Smooth muscle cell (in vitro differentiated cells): ENCODE results near the gene POLN. TPM values are rescaled to one million over a fixed set of nuclear protein-coding genes. Genes with fewer than 3 reads are reported as not detected.

ENCODE experiments used
- DNase-seq: peaks from one replicate; lab custom pipeline; 2025; ENCODE audit not compliant: unreplicated experiment; lab: John Stamatoyannopoulos, UW
- H2AFZ ChIP-seq: fragments of 200-600 bp; sonication (generic); 2 replicates; pipeline ENCODE4 v1.6.0; 2016; ENCODE audit warnings: antibody characterized with exemption, low read depth, mild to moderate bottlenecking
- H3F3A ChIP-seq: fragments of 200-600 bp; sonication (generic); 2 replicates; pipeline ENCODE4 v1.6.0; 2017; ENCODE audit warnings: antibody characterized with exemption, low read depth
- H3K27ac ChIP-seq: fragments of 200-600 bp; sonication (generic); 2 replicates; pipeline ENCODE4 v1.5.1; 2016; ENCODE audit warnings: low read depth, mild to moderate bottlenecking
- H3K27me3 ChIP-seq: fragments of 200-600 bp; sonication (generic); 2 replicates; pipeline ENCODE4 v1.6.1; 2016; ENCODE audit warnings: low read depth, mild to moderate bottlenecking
- H3K36me3 ChIP-seq: fragments of 200-600 bp; sonication (generic); 2 replicates; pipeline ENCODE4 v1.5.1; 2016; ENCODE audit warnings: low read depth
- H3K4me1 ChIP-seq: fragments of 200-600 bp; sonication (generic); 2 replicates; pipeline ENCODE4 v1.5.1; 2016; ENCODE audit warnings: low read depth
- H3K4me2 ChIP-seq: fragments of 200-600 bp; sonication (generic); 2 replicates; pipeline ENCODE4 v1.6.0; 2016; ENCODE audit warnings: mild to moderate bottlenecking
- H3K4me3 ChIP-seq: fragments of 200-600 bp; sonication (generic); 2 replicates; pipeline ENCODE4 v1.5.1; 2016; ENCODE audit warnings: mild to moderate bottlenecking
- H3K79me2 ChIP-seq: fragments of 200-600 bp; sonication (generic); 2 replicates; pipeline ENCODE4 v1.6.0; 2016; ENCODE audit warnings: low read depth, mild to moderate bottlenecking
- H3K9ac ChIP-seq: fragments of 200-600 bp; sonication (generic); 2 replicates; pipeline ENCODE4 v1.6.0; 2016; ENCODE audit warnings: low read depth
- H3K9me3 ChIP-seq: fragments of 200-600 bp; sonication (generic); replicated peaks from 2 replicates; pipeline ENCODE4 v1.5.1; 2016; ENCODE audit warnings: low read depth
- H4K20me1 ChIP-seq: fragments of 200-600 bp; sonication (generic); 2 replicates; pipeline ENCODE4 v1.6.0; 2016; ENCODE audit warnings: low read depth
- WGBS: methylation state at CpG from one replicate; pipeline ENCODE4 v1.1.7; 2016; ENCODE audit warnings: low lambda C conversion rate; 5-methylcytosine and 5-hydroxymethylcytosine counted together
- polyA plus RNA-seq: library from polyadenylated mRNA; unstranded; fragments of >200 nt; fragmentation: Nextera tagmentation; extraction: Ambion mirVana; gene quantifications from 2 replicates; pipeline ENCODE4 v1.2.1, GENCODE V29; 2016
- total RNA-seq: library from RNA; depleted of rRNA; stranded (reverse); fragments of >200 nt; gene quantifications from 2 replicates; pipeline ENCODE4 v1.2.3, GENCODE V29; 2014
- TF ChIP-seq, protein P1 (sequence below): fragments of 200-600 bp; sonication (generic); IDR thresholded peaks from 2 replicates; pipeline ENCODE4 v1.5.1; 2017; ENCODE audit warnings: borderline replicate concordance, mild to moderate bottlenecking, antibody characterized with exemption; ENCODE audit not compliant: insufficient read depth, poor library complexity, severe bottlenecking

POLN gene
- total and polyA plus RNA-seq, 2 experiments from 2014 or later: 0.35 to 3.0 TPM

- no peak overlapping the region for H2AFZ ChIP-seq
- DNase-seq: no peak
Measured at GRCh38 chr4:2142630-2143427, 99.1 kb downstream of the POLN start.

GRCh38 chr4:2141762-2142451 lies 100.0 kb downstream of the POLN start:
- Histone ChIP-seq H3F3A (no peaks in the 10 kb centered on the region), H3K79me2 (no peaks in the 10 kb centered on the region), H3K9ac (no peak overlapping the region), H3K27me3 (no peaks in the 10 kb centered on the region), H3K4me1 (no peaks in the 10 kb centered on the region), H2AFZ (peak overlapping the region; percentile 54), H3K27ac (no peak overlapping the region), H4K20me1 (no peaks in the 10 kb centered on the region), H3K4me3 (no peak overlapping the region), H3K36me3 (no peaks in the 10 kb centered on the region), H3K4me2 (no peak overlapping the region), H3K9me3 (no peaks in the 10 kb centered on the region)
- TF ChIP-seq, protein P1, sequence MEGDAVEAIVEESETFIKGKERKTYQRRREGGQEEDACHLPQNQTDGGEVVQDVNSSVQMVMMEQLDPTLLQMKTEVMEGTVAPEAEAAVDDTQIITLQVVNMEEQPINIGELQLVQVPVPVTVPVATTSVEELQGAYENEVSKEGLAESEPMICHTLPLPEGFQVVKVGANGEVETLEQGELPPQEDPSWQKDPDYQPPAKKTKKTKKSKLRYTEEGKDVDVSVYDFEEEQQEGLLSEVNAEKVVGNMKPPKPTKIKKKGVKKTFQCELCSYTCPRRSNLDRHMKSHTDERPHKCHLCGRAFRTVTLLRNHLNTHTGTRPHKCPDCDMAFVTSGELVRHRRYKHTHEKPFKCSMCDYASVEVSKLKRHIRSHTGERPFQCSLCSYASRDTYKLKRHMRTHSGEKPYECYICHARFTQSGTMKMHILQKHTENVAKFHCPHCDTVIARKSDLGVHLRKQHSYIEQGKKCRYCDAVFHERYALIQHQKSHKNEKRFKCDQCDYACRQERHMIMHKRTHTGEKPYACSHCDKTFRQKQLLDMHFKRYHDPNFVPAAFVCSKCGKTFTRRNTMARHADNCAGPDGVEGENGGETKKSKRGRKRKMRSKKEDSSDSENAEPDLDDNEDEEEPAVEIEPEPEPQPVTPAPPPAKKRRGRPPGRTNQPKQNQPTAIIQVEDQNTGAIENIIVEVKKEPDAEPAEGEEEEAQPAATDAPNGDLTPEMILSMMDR: no peak
- DNase-seq: no peak
- WGBS: 47% methylated on average over 7 of the region's 7 CpGs

More at GRCh38 chr4:2142630-2143427, 99.1 kb downstream of the POLN start:
- Histone ChIP-seq H3K27me3 (no peaks in the 10 kb centered on the region), H3K9ac (no peak overlapping the region), H3F3A (no peaks in the 10 kb centered on the region), H3K9me3 (no peaks in the 10 kb centered on the region), H3K79me2 (no peaks in the 10 kb centered on the region), H4K20me1 (no peaks in the 10 kb centered on the region), H3K36me3 (no peaks in the 10 kb centered on the region), H3K27ac (no peak overlapping the region), H3K4me2 (no peak overlapping the region), H3K4me3 (no peak overlapping the region), H3K4me1 (no peaks in the 10 kb centered on the region)
- WGBS: 71% methylated on average over 7 of the region's 7 CpGs
- TF ChIP-seq, protein P1: no peak

DNA sequence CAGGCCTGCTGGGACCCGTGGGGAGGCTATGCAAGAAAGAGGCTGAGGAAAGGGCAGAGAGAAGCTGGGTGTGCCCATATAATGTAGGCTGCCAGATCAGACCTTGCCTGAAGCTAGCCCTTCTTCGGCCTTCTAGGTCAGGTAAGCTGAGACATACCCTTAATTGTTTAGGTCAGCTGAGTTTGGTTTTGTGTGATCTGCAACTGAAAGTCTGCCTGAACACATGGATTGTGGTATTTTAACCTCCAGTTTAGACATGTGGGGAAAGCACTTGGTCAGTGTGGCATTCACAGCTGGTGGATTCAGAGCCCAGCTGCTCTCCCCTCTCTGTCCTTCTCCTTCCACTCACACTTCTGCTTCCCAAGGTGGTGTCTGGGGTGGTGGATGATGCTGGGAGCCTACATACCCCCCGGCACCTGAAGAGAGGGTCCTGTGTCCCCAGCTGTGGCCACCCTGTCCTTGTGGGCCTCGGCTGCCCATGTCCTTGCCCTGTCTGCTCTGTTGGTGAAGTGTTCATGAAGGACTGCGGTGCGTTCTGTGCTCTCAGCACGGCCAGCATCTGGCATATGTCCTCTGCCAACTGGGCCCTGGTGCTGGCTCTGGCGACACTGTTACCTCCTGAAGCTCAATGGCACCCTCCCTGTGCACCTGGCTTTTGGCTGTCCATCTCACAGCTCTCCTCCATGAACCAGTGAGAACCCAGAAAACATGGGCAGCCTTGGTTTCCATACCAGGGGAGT lies 100.7 kb downstream of the POLN start:
- Histone ChIP-seq H4K20me1 (no peaks in the 10 kb centered on the region), H3K4me3 (no peak overlapping the region), H3K27me3 (no peaks in the 10 kb centered on the region), H3K9ac (no peak overlapping the region), H3K79me2 (no peaks in the 10 kb centered on the region), H2AFZ (no peak overlapping the region), H3K4me1 (no peaks in the 10 kb centered on the region), H3K9me3 (no peaks in the 10 kb centered on the region), H3F3A (no peaks in the 10 kb centered on the region), H3K27ac (no peak overlapping the region), H3K4me2 (no peak overlapping the region), H3K36me3 (no peaks in the 10 kb centered on the region)
- TF ChIP-seq, protein P1: no peak
- WGBS: 90% methylated on average over 8 of the region's 8 CpGs
- DNase-seq: no peak
